ENCODE measurements around the gene TBC1D21. TPM values are rescaled to one million over a fixed set of nuclear protein-coding genes. Genes with fewer than 3 reads are reported as not detected.

Gene TBC1D21
- total RNA-seq, 1 experiment from 2014 or later = not detected

GRCh38 chr15:73852507-73852906 is 20.9 kb upstream of the TBC1D21 start:
- Histone ChIP-seq H2BK12ac (ENCODE audit: insufficient read length, low read depth, low read length) (no peak overlapping the region), H3K9me3 (ENCODE audit: control insufficient read depth, low read depth, low read length) (no peaks in the 10 kb centered on the region), H2BK5ac (ENCODE audit: insufficient read length, low read length) (no peak overlapping the region), H2AFZ (ENCODE audit: low read length) (no peak overlapping the region), H3K23ac (ENCODE audit: insufficient read length, low read depth, low read length) (no peak overlapping the region), H3K18ac (ENCODE audit: insufficient read length, low read depth, low read length) (no peak overlapping the region), H3T11ph (ENCODE audit: low read length) (no peak overlapping the region), H4K5ac (ENCODE audit: insufficient read length, low read depth, low read length) (no peak overlapping the region), H2AK5ac (ENCODE audit: insufficient read length, low read length) (no peak overlapping the region), H3K4ac (ENCODE audit: low read depth, low read length) (no peak overlapping the region), H3K14ac (ENCODE audit: insufficient read depth, low read length) (no peak overlapping the region), H4K20me1 (ENCODE audit: control insufficient read depth, insufficient read depth, insufficient read length) (no peaks in the 10 kb centered on the region), H3K4me1 (ENCODE audit: insufficient read depth, low read length) (0 out of 2 replicates have a peak, but pooled peaks cover 3% of the 10 kb centered on the region), H3K79me2 (ENCODE audit: insufficient read depth, low read length) (no peaks in the 10 kb centered on the region), H3K4me2 (ENCODE audit: insufficient read depth, insufficient read length, low read length) (no peak overlapping the region), H3K27ac (ENCODE audit: insufficient read length, low read depth, low read length) (no peak overlapping the region), H4K8ac (replicated peaks; ENCODE audit: insufficient read length, low read depth, low read length) (no peak overlapping the region), H3K56ac (ENCODE audit: insufficient read length, low read depth, low read length) (no peak overlapping the region), H2BK20ac (ENCODE audit: low read depth, low read length, poor library complexity, severe bottlenecking) (no peak overlapping the region), H4K91ac (ENCODE audit: insufficient read length, low read depth, low read length) (no peak overlapping the region), H2BK15ac (ENCODE audit: low read depth, low read length) (no peak overlapping the region), H3K27me3 (ENCODE audit: insufficient read depth, low read length) (no peaks in the 10 kb centered on the region), H3K23me2 (ENCODE audit: insufficient read length, low read depth, low read length, poor library complexity, severe bottlenecking) (no peaks in the 10 kb centered on the region), H3K79me1 (ENCODE audit: insufficient read depth, low read depth, low read length, poor library complexity, severe bottlenecking) (no peaks in the 10 kb centered on the region), H3K9ac (ENCODE audit: extremely low read depth, insufficient read length, low read length) (no peak overlapping the region), H2BK120ac (ENCODE audit: low read depth, low read length, poor library complexity, severe bottlenecking) (no peak overlapping the region)
- H3K27ac Mint-ChIP-seq = no peak overlapping the region
- TF ChIP-seq CTCF (conservative IDR thresholded peaks at IDR 0.05) = no peak
- no peak for DNase-seq
- no peaks in the 10 kb centered on the region for H3K9me3 Mint-ChIP-seq
- no peaks in the 10 kb centered on the region for H3K36me3 Mint-ChIP-seq (ENCODE audit: insufficient read depth in 1 of 3, low read depth in 3 of 3)
- peaks cover 11% of the 10 kb centered on the region for H3K27me3 Mint-ChIP-seq (ENCODE audit: low read depth)
- no CpG with 5 or more reads among the region's 5 CpGs for WGBS (ENCODE audit: extremely low coverage, insufficient read length, low lambda C conversion rate)
- no peak overlapping the region for H3K4me3 Mint-ChIP-seq
- H3K4me1 Mint-ChIP-seq = peaks cover 0 to 3% of the 10 kb centered on the region in 2 experiments; a peak in 2 of 4 replicates

Data from H9 (cell line).